T-helper 2 cell (primary cell): Measurements from ENCODE around the gene CHM.
"Not testable (repeated sequence)": the region's sequence is repeated elsewhere in the genome, so short reads cannot be mapped to it uniquely, and the experiment has no call there.

Source experiments
- DNase-seq, 5 experiments: peaks; one replicate each; pipeline versions ENCODE4 v3.0.0 to v3.0.0-alpha.2; 2012 to 2022
- total RNA-seq, 2 donors: gene quantifications; one replicate each; lab custom pipeline; 2026; lab: John Stamatoyannopoulos, UW

Gene CHM, protein sequence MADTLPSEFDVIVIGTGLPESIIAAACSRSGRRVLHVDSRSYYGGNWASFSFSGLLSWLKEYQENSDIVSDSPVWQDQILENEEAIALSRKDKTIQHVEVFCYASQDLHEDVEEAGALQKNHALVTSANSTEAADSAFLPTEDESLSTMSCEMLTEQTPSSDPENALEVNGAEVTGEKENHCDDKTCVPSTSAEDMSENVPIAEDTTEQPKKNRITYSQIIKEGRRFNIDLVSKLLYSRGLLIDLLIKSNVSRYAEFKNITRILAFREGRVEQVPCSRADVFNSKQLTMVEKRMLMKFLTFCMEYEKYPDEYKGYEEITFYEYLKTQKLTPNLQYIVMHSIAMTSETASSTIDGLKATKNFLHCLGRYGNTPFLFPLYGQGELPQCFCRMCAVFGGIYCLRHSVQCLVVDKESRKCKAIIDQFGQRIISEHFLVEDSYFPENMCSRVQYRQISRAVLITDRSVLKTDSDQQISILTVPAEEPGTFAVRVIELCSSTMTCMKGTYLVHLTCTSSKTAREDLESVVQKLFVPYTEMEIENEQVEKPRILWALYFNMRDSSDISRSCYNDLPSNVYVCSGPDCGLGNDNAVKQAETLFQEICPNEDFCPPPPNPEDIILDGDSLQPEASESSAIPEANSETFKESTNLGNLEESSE
- 9.4 to 22.6 reads per million in 2 donors for total RNA-seq

DNA sequence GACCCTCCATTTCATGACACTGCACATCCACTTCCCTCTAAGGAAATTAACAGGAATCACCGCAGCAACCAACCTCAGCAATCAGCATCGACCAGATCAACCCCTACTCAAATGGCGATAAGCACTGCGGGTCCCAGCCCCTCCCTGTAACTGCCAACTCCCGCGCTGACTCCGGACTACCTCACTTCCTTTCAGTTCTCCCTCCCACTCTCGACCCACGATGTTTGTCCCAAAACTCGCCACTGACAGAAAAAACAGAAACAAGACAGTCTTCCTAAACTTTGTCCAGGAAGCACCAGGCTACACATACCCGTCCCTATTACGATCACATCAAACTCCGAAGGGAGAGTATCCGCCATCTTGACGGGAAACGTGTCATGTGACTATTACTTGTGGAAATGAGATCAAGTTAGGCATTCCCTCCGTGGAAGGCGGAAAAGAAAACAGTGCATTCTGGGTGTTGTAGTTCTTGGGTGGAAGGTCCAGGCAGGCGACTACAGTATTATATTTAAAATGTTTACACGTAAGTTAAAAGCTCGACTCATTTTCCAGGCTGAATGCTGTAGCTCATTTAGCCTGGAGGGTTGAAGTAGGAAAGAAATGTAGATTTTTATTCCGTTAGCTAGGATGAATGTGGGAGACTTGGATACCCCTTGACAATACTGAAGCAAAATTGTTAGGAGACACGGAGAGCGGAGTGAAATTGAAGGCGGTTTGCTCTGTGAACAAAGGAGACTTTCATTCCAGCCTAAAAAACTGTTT, at the start of gene CHM:
Gene CHM (minus strand): TSS at position 385 of the 762 bp plus-strand sequence. CDS start 26 bp downstream, at position 359.
- peak; percentile 9 to 86 (median 41) for DNase-seq

DNA sequence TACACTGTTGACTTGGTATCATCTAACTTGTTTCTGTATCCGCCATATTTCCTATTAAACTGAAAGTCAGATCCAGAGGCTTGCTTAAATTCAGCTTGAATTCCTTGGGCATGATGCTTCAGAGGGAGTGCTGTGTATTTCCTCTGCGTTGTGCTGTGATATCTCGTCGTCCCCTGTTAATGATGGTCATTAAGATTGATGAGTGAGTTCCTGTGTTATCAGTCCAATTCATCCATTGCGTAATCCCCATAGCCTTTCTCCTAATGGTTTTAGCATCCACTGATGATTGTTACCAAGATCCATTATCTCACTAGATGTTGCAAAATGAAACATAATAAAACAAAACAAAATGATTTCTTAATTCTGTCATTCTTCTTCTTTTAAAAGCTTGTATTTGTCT, 31.3 kb upstream of the CHM start:
- DNase-seq, result no peak

GRCh38 chrX:86066998-86067397, 19.6 kb upstream of the CHM start:
- no peak for DNase-seq

DNA sequence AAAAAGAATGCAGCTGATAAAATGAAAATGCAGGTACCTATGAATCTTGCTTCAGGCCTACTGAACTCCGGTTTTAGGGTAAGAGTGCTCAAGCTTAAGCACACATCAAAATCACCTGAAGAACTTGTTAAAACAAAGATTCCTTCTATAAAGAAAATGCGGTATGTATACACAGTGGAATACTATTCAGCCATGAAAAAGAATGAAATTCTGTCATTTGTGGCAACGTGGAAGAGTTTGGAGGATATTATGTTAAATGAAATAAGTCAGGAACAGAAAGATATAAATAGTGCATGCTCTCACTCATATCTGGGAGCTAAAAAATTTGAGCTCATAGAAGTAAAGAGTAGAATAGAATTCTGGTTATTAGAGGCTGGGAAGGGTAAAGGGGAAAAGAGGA, 14.0 kb upstream of the CHM start:
- no peak for DNase-seq

GRCh38 chrX:86051741-86052140, 4.4 kb upstream of the CHM start:
- no peak for DNase-seq

GRCh38 chrX:86047936-86048280, 550 bp upstream of the CHM start:
- no peak for DNase-seq

GRCh38 chrX:86044216-86044615, 3.1 kb downstream of the CHM start:
- no peak for DNase-seq

GRCh38 chrX:86039625-86040568, 7.5 kb downstream of the CHM start:
- no peak for DNase-seq

GRCh38 chrX:86033385-86033784, 14.0 kb downstream of the CHM start:
- no peak for DNase-seq

DNA sequence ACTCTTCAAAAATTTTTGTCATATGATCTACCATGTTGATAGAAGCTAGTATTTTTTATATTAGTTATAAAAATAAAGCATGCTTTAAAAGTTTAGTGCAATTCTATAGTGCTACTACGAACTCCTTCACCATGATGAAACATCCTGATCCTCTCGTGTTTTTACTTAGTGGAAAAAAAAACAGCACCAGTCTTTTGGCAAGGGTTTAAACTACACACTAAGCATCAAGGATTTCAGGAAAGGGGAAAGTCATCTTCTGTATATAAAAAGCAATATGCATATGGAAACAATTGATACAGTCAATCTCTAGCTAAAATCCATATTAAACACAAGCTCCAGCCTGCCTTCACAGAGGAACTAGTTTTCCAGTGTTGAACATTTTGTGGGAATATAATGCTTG, 18.7 kb downstream of the CHM start:
- no peak for DNase-seq

GRCh38 chrX:86023811-86024210, 23.5 kb downstream of the CHM start:
- no peak for DNase-seq

DNA sequence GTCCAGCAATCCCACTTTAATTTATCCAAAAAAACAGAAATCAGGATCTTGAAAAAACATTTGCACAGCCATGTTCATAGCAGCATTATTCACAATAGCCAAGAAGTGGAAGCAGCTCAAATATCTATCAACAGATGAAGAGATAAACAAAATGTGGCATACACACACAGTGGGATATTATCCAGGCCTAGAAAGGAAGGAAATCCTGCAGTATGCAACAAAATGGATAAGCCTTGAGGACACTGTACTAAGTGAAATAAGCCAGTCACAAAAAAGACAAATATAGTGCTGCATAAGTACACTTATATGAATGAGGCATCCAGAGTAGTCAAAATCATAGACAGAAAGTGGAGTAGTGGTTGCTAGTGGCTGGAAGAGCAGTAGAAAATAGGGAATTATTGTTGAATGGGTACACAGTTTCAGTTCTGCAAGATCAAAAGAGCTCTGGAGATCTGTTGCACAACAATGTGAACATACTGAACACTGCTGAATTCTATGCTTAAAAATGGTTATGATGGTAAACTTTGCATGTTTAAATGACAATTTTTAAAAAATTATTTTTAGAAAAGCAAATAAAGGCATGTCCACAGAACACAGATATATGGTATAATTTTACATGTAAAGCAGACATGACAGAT, 25.6 kb downstream of the CHM start:
- DNase-seq, result no peak

DNA sequence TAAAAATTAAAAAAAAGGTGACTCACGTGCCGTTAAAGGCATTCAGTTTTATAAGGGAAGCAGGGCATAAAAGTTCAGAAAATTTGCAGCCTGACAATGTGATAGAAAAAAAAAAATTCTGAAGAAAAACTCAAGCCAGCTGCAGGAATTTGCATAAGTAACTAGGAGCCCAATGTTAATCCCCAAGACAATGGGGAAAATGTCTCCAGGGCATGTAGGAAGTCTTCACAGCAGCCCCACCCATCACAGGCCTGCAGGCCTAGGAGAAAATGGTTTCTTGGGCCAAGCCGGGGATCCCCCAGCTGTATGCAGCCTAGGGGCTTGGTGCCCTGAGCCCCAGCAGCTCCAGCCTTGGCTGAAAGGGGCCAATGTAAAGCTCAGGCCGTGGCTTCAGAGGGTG, 31.2 kb downstream of the CHM start:
- DNase-seq, result no peak

- not testable (repeated sequence) for DNase-seq
Measured at GRCh38 chrX:86014959-86015358, 32.4 kb downstream of the CHM start.

DNA sequence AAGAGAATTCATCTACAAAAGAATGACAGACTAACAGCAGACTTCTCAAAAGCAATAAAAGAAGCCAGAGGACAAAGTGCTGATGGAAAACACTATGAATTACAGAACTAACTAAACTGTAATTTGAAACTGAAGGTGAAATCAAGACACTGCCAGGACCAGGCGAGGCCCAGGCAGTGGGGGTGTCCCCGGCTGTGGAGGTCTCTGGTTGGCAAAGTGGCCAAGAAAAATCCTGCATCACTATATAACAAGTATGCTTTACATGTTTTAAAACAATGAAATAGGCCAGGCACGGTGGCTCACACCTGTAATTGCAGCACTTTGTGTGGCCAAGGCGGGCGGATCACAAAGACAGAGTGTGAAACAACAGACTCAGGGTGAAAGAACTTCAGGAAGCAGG, 32.9 kb downstream of the CHM start:
- DNase-seq, result no peak

DNA sequence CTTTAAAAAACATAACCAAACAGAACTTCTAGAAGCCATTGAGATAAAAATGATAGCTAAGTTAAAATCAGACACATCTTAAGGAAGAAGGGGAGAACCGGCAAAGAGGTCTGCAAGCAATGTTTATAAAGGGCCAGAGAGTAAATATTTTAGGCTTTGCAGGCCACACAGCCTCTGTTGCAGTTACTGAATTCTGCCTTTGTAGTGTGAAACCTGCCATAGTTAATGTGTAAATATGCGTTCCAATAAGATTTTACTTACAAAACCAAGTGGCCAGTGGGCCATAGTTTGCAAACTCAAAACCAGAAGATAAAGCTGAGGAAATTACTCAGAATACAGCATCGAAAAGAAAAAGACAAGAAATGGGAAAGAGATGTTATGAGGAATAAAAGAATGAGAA, 33.6 kb downstream of the CHM start:
- DNase-seq, result no peak

- no peak for DNase-seq
Measured at GRCh38 chrX:86012188-86012587, 35.2 kb downstream of the CHM start.

DNA sequence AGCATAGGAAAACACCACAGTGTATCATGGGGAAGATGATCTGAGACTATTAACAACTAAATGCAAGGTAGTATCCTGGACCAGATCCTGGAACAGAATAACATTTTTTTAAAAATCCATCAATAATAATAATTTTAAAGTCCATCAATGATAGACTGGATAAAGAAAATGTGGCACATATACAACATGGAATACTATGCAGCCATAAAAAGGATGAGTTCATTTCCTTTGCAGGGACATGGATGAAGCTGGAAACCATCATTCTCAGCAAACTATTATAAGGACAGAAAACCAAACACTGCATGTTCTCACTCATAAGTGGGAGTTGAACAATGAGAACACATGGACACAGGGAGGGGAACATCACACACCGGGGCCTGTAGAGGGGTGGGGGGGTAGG, 37.6 kb downstream of the CHM start:
- not testable (repeated sequence) for DNase-seq

DNA sequence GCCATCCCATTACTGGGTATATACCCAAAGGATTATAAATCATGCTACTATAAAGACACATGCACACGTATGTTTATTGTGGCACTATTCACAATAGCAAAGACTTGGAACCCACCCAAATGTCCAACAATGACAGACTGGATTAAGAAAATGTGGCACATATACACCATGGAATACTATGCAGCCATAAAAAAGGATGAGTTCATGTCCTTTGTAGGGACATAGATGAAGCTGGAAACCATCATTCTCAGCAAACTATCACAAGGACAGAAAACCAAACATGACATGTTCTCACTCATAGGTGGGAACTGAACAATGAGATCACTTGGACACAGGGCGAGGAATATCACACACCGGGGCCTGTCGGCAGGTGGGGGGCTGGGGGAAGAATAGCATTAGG, 39.5 kb downstream of the CHM start:
- DNase-seq, result not testable (repeated sequence)

DNA sequence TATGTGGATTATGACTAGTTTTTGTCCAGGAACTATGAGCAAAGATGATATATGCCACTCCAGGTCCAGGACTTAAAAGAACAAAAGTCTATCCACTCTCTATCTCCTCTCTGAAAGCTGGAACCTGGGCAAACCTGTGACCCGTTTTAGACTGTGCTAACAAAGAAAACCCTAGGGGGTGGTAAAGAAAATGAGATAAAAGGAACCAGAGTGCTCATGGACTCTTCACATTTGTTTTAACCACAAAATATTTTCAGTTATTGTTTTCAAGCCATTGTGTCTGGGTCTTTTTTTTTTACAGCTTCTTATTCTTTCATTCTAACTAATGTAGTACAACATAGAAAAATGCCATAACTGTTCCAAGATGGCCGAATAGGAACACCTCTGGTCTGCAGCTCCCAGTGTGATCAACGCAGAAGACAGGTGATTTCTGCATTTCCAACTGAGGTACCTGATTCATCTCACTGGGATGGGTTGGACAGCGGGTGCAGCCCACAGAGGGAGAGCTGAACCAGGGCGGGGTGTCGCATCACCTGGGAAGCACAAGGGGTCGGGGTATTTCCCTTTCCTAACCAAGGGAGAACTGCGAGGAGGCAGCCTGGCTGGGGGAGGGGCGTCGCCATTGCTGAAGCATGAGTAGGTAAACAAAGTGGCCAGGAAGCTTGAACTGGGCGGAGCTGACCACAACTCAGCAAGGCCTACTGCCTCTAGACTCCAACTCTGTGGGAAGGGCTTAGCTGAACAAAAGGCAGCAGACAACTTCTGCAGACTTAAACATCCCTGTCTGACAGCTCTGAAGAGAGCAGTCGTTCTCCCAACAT, 45.1 kb downstream of the CHM start:
- DNase-seq, result peak in 1 of 5 experiments; percentile 56

GRCh38 chrX:85998954-85999353, 48.4 kb downstream of the CHM start:
- no peak for DNase-seq
